GM12878 (cell line): ENCODE data around the gene PPP2R5C. TPM values are rescaled to one million over a fixed set of nuclear protein-coding genes. Genes with fewer than 3 reads are reported as not detected.

ENCODE experiments used
- ATAC-seq: fragments of 200-7000 bp; cut with Tn5 transposase; 3 replicates; pipeline ENCODE4 v1.9.1; 2020; ENCODE audit warnings: mild to moderate bottlenecking, moderate library complexity
- BruUV-seq: library from RNA; stranded (reverse); fragments of 400-500 nt; replicated peaks from 2 replicates; lab custom pipeline; 2021; lab: Mats Ljungman, UMichigan
- CTCF ChIA-PET: fragments of 300-600 bp; sonication (Branson Sonifier 250); formaldehyde crosslinking; extraction: SDS; loops from one replicate; lab custom pipeline; 2021; ENCODE audit warnings: inconsistent platforms; lab: Yijun Ruan, JAX
- POLR2A ChIA-PET: fragments of 350-600 bp; formaldehyde crosslinking; extraction: SDS; loops from one replicate; lab custom pipeline; 2021; ENCODE audit warnings: inconsistent platforms; lab: Charles Lee
- RAD21 ChIA-PET: fragments of 300-600 bp; sonication (Branson Sonifier 250); formaldehyde crosslinking; loops from one replicate; lab custom pipeline; 2023; ENCODE audit warnings: antibody characterized with exemption; ENCODE audit not compliant: unreplicated experiment; lab: Charles Lee
- SMC1A ChIA-PET: fragments of 300-600 bp; sonication (Branson Sonifier 250); formaldehyde crosslinking; loops from one replicate; lab custom pipeline; 2023; ENCODE audit not compliant: unreplicated experiment, uncharacterized antibody; lab: Charles Lee
- DNase-seq: peaks from one replicate; pipeline ENCODE4 v3.0.0-alpha.2; 2011; ENCODE audit warnings: low read depth, low spot score
- FAIRE-seq: peaks from 3 replicates; lab custom pipeline; 2011; peaks lifted over from hg19 to GRCh38; lab: Jason Lieb, UNC
- H2AFZ ChIP-seq: 2 replicates; pipeline ENCODE4 v1.6.0; 2011; ENCODE audit warnings: low read depth, low read length, control low read depth; ENCODE audit not compliant: control insufficient read depth
- H3K27ac ChIP-seq: 2 replicates; pipeline ENCODE4 v1.5.1; 2011; ENCODE audit warnings: control low read depth; ENCODE audit not compliant: control insufficient read depth, insufficient read depth
- H3K27me3 ChIP-seq, 2 experiments: replicated peaks in 1 of 2; 2 replicates each; pipeline versions ENCODE4 v1.6.0 to v1.6.1; 2011; ENCODE audit warnings: low read length in 1 of 2; ENCODE audit not compliant: control insufficient read depth in 2 of 2, insufficient read depth in 2 of 2
- H3K36me3 ChIP-seq, 2 experiments: 2 replicates each; pipeline ENCODE4 v1.5.1; 2011; ENCODE audit warnings: low read length in 1 of 2; ENCODE audit not compliant: control insufficient read depth in 2 of 2, insufficient read depth in 2 of 2
- H3K4me1 ChIP-seq: 2 replicates; pipeline ENCODE4 v1.6.1; 2011; ENCODE audit warnings: mild to moderate bottlenecking, low read length, moderate library complexity, mixed read lengths; ENCODE audit not compliant: control insufficient read depth, insufficient read depth
- H3K4me2 ChIP-seq: 2 replicates; pipeline ENCODE4 v1.6.0; 2011; ENCODE audit warnings: control low read depth; ENCODE audit not compliant: control insufficient read depth, insufficient read depth
- H3K4me3 ChIP-seq: fragments of 200-600 bp; sonication (generic); 2 replicates; pipeline ENCODE4 v1.5.1; 2016
- H3K79me2 ChIP-seq: 2 replicates; pipeline ENCODE4 v1.6.0; 2011; ENCODE audit warnings: low read length; ENCODE audit not compliant: control insufficient read depth, insufficient read depth
- H3K9ac ChIP-seq: 2 replicates; pipeline ENCODE4 v1.8.0; 2011; ENCODE audit warnings: low read length, control low read depth, mixed read lengths; ENCODE audit not compliant: control insufficient read depth, insufficient read depth
- H3K9me3 ChIP-seq: replicated peaks from 3 replicates; pipeline ENCODE4 v1.5.1; 2011; ENCODE audit warnings: mild to moderate bottlenecking, low read length; ENCODE audit not compliant: control insufficient read depth, insufficient read depth
- H4K20me1 ChIP-seq: 2 replicates; pipeline ENCODE4 v1.6.0; 2011; ENCODE audit not compliant: control insufficient read depth, insufficient read depth
- ASH2L ChIP-seq: fragments of 300-600, 200-600 bp; sonication (generic); IDR thresholded peaks from 2 replicates; pipeline ENCODE4 v1.6.1; 2017; ENCODE audit warnings: low read depth, mild to moderate bottlenecking, borderline replicate concordance
- CBX5 ChIP-seq: sonication (generic); IDR thresholded peaks from 2 replicates; pipeline ENCODE4 v1.6.1; 2016; ENCODE audit warnings: low read depth, moderate library complexity, mild to moderate bottlenecking, inconsistent platforms
- EGR1 ChIP-seq, 2 experiments: IDR thresholded peaks; 1 replicate in 1 of 2; 2 replicates in 1 of 2; pipeline ENCODE4 v1.6.1; 2011 to 2012; ENCODE audit warnings: low read depth in 2 of 2, low read length in 2 of 2, borderline replicate concordance in 1 of 2, mild to moderate bottlenecking in 1 of 2, moderate library complexity in 1 of 2
- ETV6 ChIP-seq, 2 experiments: fragments of 450-650 bp in 1 of 2; IDR thresholded peaks in 1 of 2; conservative IDR thresholded peaks in 1 of 2; 2 replicates each; pipeline ENCODE4 v1.6.1; 2014; ENCODE audit warnings: antibody characterized with exemption in 1 of 2, borderline replicate concordance in 1 of 2, low read depth in 1 of 2, mild to moderate bottlenecking in 1 of 2, moderate library complexity in 1 of 2
- JUND ChIP-seq: IDR thresholded peaks from 2 replicates; pipeline ENCODE4 v1.6.1; 2012; ENCODE audit warnings: low read depth, mild to moderate bottlenecking, low read length, improper control_type of control experiment, moderate library complexity
- MEF2A ChIP-seq: IDR thresholded peaks from 2 replicates; pipeline ENCODE4 v1.6.1; 2011; ENCODE audit warnings: low read depth, mild to moderate bottlenecking, low read length, moderate library complexity; ENCODE audit not compliant: insufficient read depth
- MTA2 ChIP-seq: fragments of 450-650 bp; IDR thresholded peaks from 2 replicates; pipeline ENCODE4 v1.6.1; 2016; ENCODE audit warnings: low read depth, mild to moderate bottlenecking, moderate library complexity
- MXI1 ChIP-seq: fragments of 150-350 bp; IDR thresholded peaks from 2 replicates; pipeline ENCODE4 v1.6.1; 2011; ENCODE audit warnings: low read depth, mild to moderate bottlenecking, inconsistent platforms, low read length, improper control_type of control experiment
- NFIC ChIP-seq: IDR thresholded peaks from 2 replicates; pipeline ENCODE4 v1.6.1; 2012; ENCODE audit warnings: low read depth, mild to moderate bottlenecking, inconsistent platforms, low read length, moderate library complexity
- NFYB ChIP-seq: IDR thresholded peaks from 2 replicates; pipeline ENCODE4 v1.6.1; 2011; ENCODE audit warnings: low read depth, mild to moderate bottlenecking, low read length, improper control_type of control experiment, moderate library complexity; ENCODE audit not compliant: insufficient read depth
- NR2F1 ChIP-seq: fragments of 450-650 bp; conservative IDR thresholded peaks from 2 replicates; pipeline ENCODE4 v1.6.1; 2017; ENCODE audit warnings: mild to moderate bottlenecking
- RUNX3 ChIP-seq: IDR thresholded peaks from 2 replicates; pipeline ENCODE4 v1.6.1; 2012; ENCODE audit warnings: low read length, inconsistent platforms
- SPI1 ChIP-seq: IDR thresholded peaks from 2 replicates; pipeline ENCODE4 v1.6.1; 2011; ENCODE audit warnings: low read depth, mild to moderate bottlenecking, low read length, moderate library complexity, borderline replicate concordance; ENCODE audit not compliant: insufficient read depth
- SRF ChIP-seq, 2 experiments: IDR thresholded peaks; 2 replicates each; pipeline ENCODE4 v1.6.1; 2011; ENCODE audit warnings: low read depth in 2 of 2, low read length in 2 of 2, mild to moderate bottlenecking in 1 of 2, moderate library complexity in 1 of 2
- TCF3 ChIP-seq: IDR thresholded peaks from 2 replicates; pipeline ENCODE4 v1.6.1; 2012; ENCODE audit warnings: low read depth, mild to moderate bottlenecking, low read length, borderline replicate concordance; ENCODE audit not compliant: insufficient read depth
- ZNF207 ChIP-seq: fragments of 450-650 bp; IDR thresholded peaks from 2 replicates; pipeline ENCODE4 v1.6.1; 2014; ENCODE audit warnings: antibody characterized with exemption, mild to moderate bottlenecking, borderline replicate concordance
- ZNF687 ChIP-seq: fragments of 450-650 bp; IDR thresholded peaks from 2 replicates; pipeline ENCODE4 v1.6.1; 2017; ENCODE audit warnings: mild to moderate bottlenecking, moderate library complexity
- WGBS: methylation state at CpG from one replicate; pipeline ENCODE4 v1.1.6; 2016; ENCODE audit warnings: low lambda C conversion rate; ENCODE audit not compliant: insufficient replicate concordance, insufficient coverage; ENCODE audit errors: missing lambda C conversion rate; 5-methylcytosine and 5-hydroxymethylcytosine counted together
- in situ Hi-C: fragments of 300-500 bp; cut with MboI; formaldehyde crosslinking; loops from 9 replicates; pipeline ENCODE4 v1.14.3; 2018; ENCODE audit warnings: mixed read lengths
- intact Hi-C: fragments of 100-400 bp; cut with micrococcal nuclease; formaldehyde crosslinking; loops from one replicate; pipeline ENCODE4 v1.14.2; 2022; ENCODE audit not compliant: unreplicated experiment
- polyA plus RNA-seq, 11 experiments: library from polyadenylated mRNA; depleted of rRNA in 4 of 11; unstranded in 6 of 11; stranded (reverse) in 5 of 11; fragments of >200 nt; fragmentation: Nextera tagmentation in 4 of 11; fragmentation: Illumina TruSeq in 1 of 11; extraction: Ambion mirVana in 4 of 11; extraction: Trizol in 1 of 11; gene quantifications; 1 replicate in 1 of 11; 2 replicates in 10 of 11; pipeline versions ENCODE4 v1.2.1 to v1.2.3, GENCODE V29; 2011 to 2016; ENCODE audit warnings: inconsistent platforms in 2 of 11, missing spikeins in 2 of 11, low read depth in 1 of 11
- total RNA-seq, 4 experiments: library from RNA; depleted of rRNA in 3 of 4; stranded (reverse); fragments of >200 nt in 3 of 4; fragmentation: Illumina TruSeq in 1 of 4; extraction: Trizol in 1 of 4; gene quantifications; 2 replicates each; pipeline versions ENCODE4 v1.2.1 to v1.2.3, GENCODE V29; 2013 to 2021

Gene PPP2R5C
- total and polyA plus RNA-seq, 10 of the 15 experiments (the other 5 are each of a cell fraction or from before 2014, with no cell fraction given): 106 to 199 (median 144) TPM

- in situ Hi-C loops: no loop called here
- peak; percentile 92 for FAIRE-seq
- intact Hi-C loops: loop anchor here (1.0 to 2.0 kb wide), 2 partner anchors 14 to 29 kb away; no protein-coding TSS in a partner anchor
- ChIA-PET CTCF (interaction anchor here (0.6 to 4.8 kb wide), 13 partner anchors 8 to 158 kb away, joined by 3 to 35 read pairs (median 5); no protein-coding TSS in a partner anchor), POLR2A (interaction anchor here (0.6 to 10.3 kb wide), 25 partner anchors 10 to 1524 kb away, joined by 3 to 176 read pairs (median 5); partner anchors contain the start of genes EIF5 and MOK), SMC1A (interaction anchor here (0.6 to 4.9 kb wide), 23 partner anchors 9 to 519 kb away, joined by 3 to 98 read pairs (median 4); no protein-coding TSS in a partner anchor), RAD21 (interaction anchor here (0.6 to 8.8 kb wide), 19 partner anchors 11 to 144 kb away, joined by 3 to 111 read pairs (median 4); no protein-coding TSS in a partner anchor)
- H3K79me2 ChIP-seq: peaks cover 48% of the 10 kb centered on the region
- no peaks in the 10 kb centered on the region for H4K20me1 ChIP-seq
- H3K4me2 ChIP-seq: peak overlapping the region; percentile 96
- DNase-seq: peak; percentile 88
- WGBS: 1% methylated on average over 23 of the region's 23 CpGs
- H3K4me3 ChIP-seq: peak overlapping the region; percentile 93
- TSS peak; percentile 92 for BruUV-seq
- peak; percentile 92 for ATAC-seq
- H3K27ac ChIP-seq: peak overlapping the region; percentile 100
- peaks cover 20% of the 10 kb centered on the region for H3K4me1 ChIP-seq
- H3K9me3 ChIP-seq: no peaks in the 10 kb centered on the region
- H3K9ac ChIP-seq: peak overlapping the region; percentile 99
- H3K36me3 ChIP-seq: peaks cover 0 to 2% of the 10 kb centered on the region in 2 experiments; a peak in 1 of 4 replicates
- H3K27me3 ChIP-seq: no peaks in the 10 kb centered on the region
- peak overlapping the region; percentile 77 for H2AFZ ChIP-seq
- TF ChIP-seq NFIC (peak; percentile 46), ZNF207 (0 out of 2 replicates have a peak, but pooled peaks have one; percentile 77), MEF2A (0 out of 2 replicates have a peak, but pooled peaks have one; percentile 6), RUNX3 (peak; percentile 42), ETV6 (conservative IDR thresholded peaks at IDR 0.05 in 1 of 2, IDR thresholded peaks at IDR 0.05 in 1 of 2; ENCODE audit: borderline replicate concordance in 1 of 2, low read depth in 1 of 2) (no peak), NFYB (peak; percentile 74; the same call in 1 of the 2 replicates), MXI1 (peak; percentile 63), MTA2 (peak; percentile 51; the same call in 1 of the 2 replicates), SRF (IDR thresholded peaks at IDR 0.05; ENCODE audit: low read depth in 2 of 2, low read length in 2 of 2) (0 out of 4 replicates have a peak, but pooled peaks of 1 of the 2 experiments have one; percentile 30), NR2F1 (0 out of 2 replicates have a peak, but pooled peaks have one; percentile 27), CBX5 (no peak), TCF3 (peak; percentile 44; the same call in 1 of the 2 replicates), SPI1 (peak; percentile 33; the same call in 1 of the 2 replicates), ZNF687 (peak; percentile 84), ASH2L (no peak), JUND (0 out of 2 replicates have a peak, but pooled peaks have one; percentile 60), EGR1 (IDR thresholded peaks at IDR 0.05; ENCODE audit: borderline replicate concordance in 1 of 2, low read depth in 2 of 2, low read length in 2 of 2) (no peak)
These were observed 48.4 kb downstream of the PPP2R5C start for GRCh38 chr14:101809671-101810514.
